K562 (cell line): ENCODE data around the gene ITPKB. TPM values are rescaled to one million over a fixed set of nuclear protein-coding genes. Genes with fewer than 3 reads are reported as not detected.

Source experiments
- ATAC-seq: fragments of 200-7000 bp; cut with Tn5 transposase; 3 replicates; pipeline ENCODE4 v1.9.1; 2020; ENCODE audit warnings: moderate library complexity
- BruUV-seq: library from RNA; stranded (reverse); fragments of 400-500 nt; replicated peaks from 2 replicates; lab custom pipeline; 2021; lab: Mats Ljungman, UMichigan
- CTCF ChIA-PET: fragments of 300-600 bp; formaldehyde crosslinking; extraction: SDS; loops from one replicate; lab custom pipeline; 2021; ENCODE audit warnings: low intra/inter-chr PET ratio; lab: Yijun Ruan, JAX
- POLR2A ChIA-PET: fragments of 300-600, 350-650 bp; sonication (Branson Sonifier 250); formaldehyde crosslinking; extraction: SDS; loops from one replicate; lab custom pipeline; 2021; ENCODE audit warnings: antibody characterized with exemption, inconsistent platforms; lab: Yijun Ruan, JAX
- DNase-seq, 4 experiments: peaks; one replicate each; pipeline versions ENCODE4 v3.0.0 to v3.0.0-alpha.2; 2011 to 2018; ENCODE audit warnings: low spot score in 3 of 4, mixed read lengths in 3 of 4; ENCODE audit errors: extremely low read depth in 1 of 4
- FAIRE-seq: peaks from 2 replicates; lab custom pipeline; 2011; peaks lifted over from hg19 to GRCh38; lab: Jason Lieb, UNC
- H2AFZ ChIP-seq: 2 replicates; pipeline ENCODE4 v1.6.0; 2011; ENCODE audit warnings: low read depth, low read length, control low read depth, inconsistent platforms
- H3K27ac ChIP-seq: fragments of 200-600 bp; 3 replicates; pipeline ENCODE4 v1.8.0; 2011; ENCODE audit warnings: low read depth, mild to moderate bottlenecking, control low read depth, inconsistent platforms, low read length, moderate library complexity, mixed read lengths; ENCODE audit errors: extremely low read depth
- H3K27me3 ChIP-seq, 2 experiments: fragments of 300-600 bp in 1 of 2; 2 replicates in 1 of 2; 3 replicates in 1 of 2; pipeline versions ENCODE4 v1.6.0 to v1.8.0; 2011; ENCODE audit warnings: inconsistent platforms in 2 of 2, low read length in 2 of 2, mild to moderate bottlenecking in 1 of 2, mixed read lengths in 1 of 2, moderate library complexity in 1 of 2; ENCODE audit not compliant: control insufficient read depth in 2 of 2, insufficient read depth in 2 of 2
- H3K36me3 ChIP-seq: fragments of 300-600 bp; 3 replicates; pipeline ENCODE4 v1.8.0; 2011; ENCODE audit warnings: mild to moderate bottlenecking, low read length, inconsistent platforms; ENCODE audit not compliant: control insufficient read depth, insufficient read depth
- H3K4me1 ChIP-seq, 2 experiments: fragments of 200-600 bp in 1 of 2; replicated peaks in 1 of 2; 2 replicates in 1 of 2; 3 replicates in 1 of 2; pipeline versions ENCODE4 v1.5.1 to v1.8.0; 2011; ENCODE audit warnings: inconsistent platforms in 2 of 2, low read length in 2 of 2, mild to moderate bottlenecking in 1 of 2, mixed read lengths in 1 of 2, moderate library complexity in 1 of 2; ENCODE audit not compliant: control insufficient read depth in 2 of 2, insufficient read depth in 2 of 2
- H3K4me2 ChIP-seq: 2 replicates; pipeline ENCODE4 v1.6.1; 2011; ENCODE audit warnings: low read length, control low read depth, inconsistent platforms, mixed read lengths; ENCODE audit not compliant: insufficient read depth
- H3K4me3 ChIP-seq: fragments of 200-600 bp; sonication (generic), shearing (Covaris generic); 2 replicates; pipeline ENCODE4 v1.5.1; 2016; ENCODE audit warnings: control low read depth, inconsistent platforms
- H3K79me2 ChIP-seq: fragments of 200-600 bp; 3 replicates; pipeline ENCODE4 v1.8.0; 2011; ENCODE audit warnings: low read length, inconsistent platforms; ENCODE audit not compliant: control insufficient read depth, insufficient read depth
- H3K9ac ChIP-seq, 2 experiments: 2 replicates each; pipeline versions ENCODE4 v1.6.0 to v1.6.1; 2011; ENCODE audit warnings: low read depth in 2 of 2, low read length in 2 of 2, control low read depth in 1 of 2, inconsistent platforms in 1 of 2, mild to moderate bottlenecking in 1 of 2, mixed read lengths in 1 of 2; ENCODE audit not compliant: insufficient read depth in 1 of 2
- H3K9me1 ChIP-seq: one replicate; pipeline ENCODE4 v1.6.0; 2011; ENCODE audit warnings: inconsistent platforms, mild to moderate bottlenecking, low read length, moderate library complexity; ENCODE audit not compliant: control insufficient read depth, insufficient read depth
- H3K9me3 ChIP-seq: replicated peaks from 2 replicates; pipeline ENCODE4 v1.5.1; 2011; ENCODE audit warnings: low read depth, low read length, inconsistent platforms; ENCODE audit not compliant: control insufficient read depth, insufficient read depth
- H4K20me1 ChIP-seq: replicated peaks from 2 replicates; pipeline ENCODE4 v1.6.1; 2011; ENCODE audit warnings: low read length, inconsistent platforms, mixed read lengths; ENCODE audit not compliant: control insufficient read depth, insufficient read depth
- ADNP ChIP-seq: fragments of 200-800 bp; sonication (Bioruptor generic); IDR thresholded peaks from 2 replicates; pipeline ENCODE4 v1.6.1; 2016; ENCODE audit warnings: missing genetic modification characterization, missing compliant biosample characterization
- ATF4 ChIP-seq: fragments of 450-650 bp; formaldehyde crosslinking; IDR thresholded peaks from 2 replicates; pipeline ENCODE4 v1.4.0; 2022; ENCODE audit warnings: mild to moderate bottlenecking, moderate library complexity
- CHD1 ChIP-seq: fragments of 200-600 bp; sonication (generic); IDR thresholded peaks from one replicate; pipeline ENCODE4 v1.6.1; 2012; ENCODE audit warnings: mild to moderate bottlenecking, moderate library complexity, low read length, inconsistent platforms
- GABPB2 ChIP-seq: fragments of 250-450 bp; sonication (Bioruptor Pico); conservative IDR thresholded peaks from 2 replicates; pipeline ENCODE4 v1.5.1; 2021; ENCODE audit warnings: mild to moderate bottlenecking
- HNRNPH1 ChIP-seq: fragments of 200-400 bp; formaldehyde crosslinking; optimal IDR thresholded peaks from 2 replicates; pipeline ENCODE3; 2017; ENCODE audit warnings: low read depth, mild to moderate bottlenecking, low read length, moderate library complexity
- NR0B1 ChIP-seq: fragments of 450-650 bp; IDR thresholded peaks from one replicate; pipeline ENCODE4 v1.6.1; 2018; ENCODE audit warnings: mild to moderate bottlenecking, moderate library complexity; ENCODE audit not compliant: partially characterized antibody
- PCBP2 ChIP-seq: fragments of 200-400 bp; formaldehyde crosslinking; IDR thresholded peaks from 2 replicates; pipeline ENCODE4 v1.6.1; 2018; ENCODE audit warnings: low read length, low read depth, mild to moderate bottlenecking, moderate library complexity; ENCODE audit not compliant: poor library complexity, severe bottlenecking
- SMAD3 ChIP-seq: fragments of 450-650 bp; formaldehyde crosslinking; conservative IDR thresholded peaks from 2 replicates; pipeline ENCODE4 v1.4.0; 2020; ENCODE audit warnings: mild to moderate bottlenecking
- ZNF253 ChIP-seq: fragments of 250-450 bp; sonication (Bioruptor Pico); conservative IDR thresholded peaks from 2 replicates; pipeline ENCODE4 v1.6.1; 2021; ENCODE audit warnings: mild to moderate bottlenecking
- ZZZ3 ChIP-seq: fragments of 450-650 bp; IDR thresholded peaks from 2 replicates; pipeline ENCODE4 v1.6.1; 2016; ENCODE audit warnings: antibody characterized with exemption, mild to moderate bottlenecking, moderate library complexity
- WGBS: fragments of 100-300 bp; shearing (Covaris generic); methylation state at CpG from one replicate; pipeline ENCODE4 v1.1.6; 2016; ENCODE audit warnings: low coverage, mixed read lengths; ENCODE audit not compliant: insufficient coverage; ENCODE audit errors: missing lambda C conversion rate; 5-methylcytosine and 5-hydroxymethylcytosine counted together
- in situ Hi-C: fragments of 300-500 bp; cut with MboI; formaldehyde crosslinking; loops from 4 replicates; pipeline ENCODE4 v1.15.0; 2018; ENCODE audit warnings: inconsistent platforms, mixed read lengths
- intact Hi-C: fragments of 100-400 bp; cut with micrococcal nuclease; formaldehyde crosslinking; loops from 2 replicates; pipeline ENCODE4 v1.14.2; 2022
- polyA plus RNA-seq, 8 experiments: library from polyadenylated mRNA; depleted of rRNA in 4 of 8; stranded (reverse) in 5 of 8; unstranded in 3 of 8; fragments of >200 nt; fragmentation: Nextera tagmentation in 2 of 8; fragmentation: Illumina TruSeq in 1 of 8; extraction: Ambion mirVana in 2 of 8; extraction: Trizol in 1 of 8; gene quantifications; 2 replicates each; pipeline versions ENCODE4 v1.2.1 to v1.2.3, GENCODE V29; 2011 to 2014; ENCODE audit warnings: inconsistent platforms in 1 of 8, missing spikeins in 1 of 8
- total RNA-seq, 7 experiments: library from RNA; depleted of rRNA in 6 of 7; stranded (reverse); fragments of >200 nt in 6 of 7; fragmentation: Illumina TruSeq in 2 of 7; extraction: Trizol in 2 of 7; gene quantifications; 2 replicates each; pipeline versions ENCODE4 v1.2.1 to v1.2.3, GENCODE V29; 2011 to 2021; ENCODE audit warnings: low replicate concordance in 1 of 7
- TF ChIP-seq, protein P1 (sequence below), 2 experiments: fragments of 450-650 bp; conservative IDR thresholded peaks; 2 replicates each; pipeline ENCODE4 v1.6.1; 2017; ENCODE audit warnings: mild to moderate bottlenecking in 2 of 2, moderate library complexity in 2 of 2

The ITPKB gene
- total and polyA plus RNA-seq, 9 of the 15 experiments (the other 6 are each of a cell fraction or from before 2014, with no cell fraction given), result 0.01 to 0.22 TPM; not detected in 7

- no peak overlapping the region for H3K9ac ChIP-seq
- no peak for FAIRE-seq
- no peak for ATAC-seq
- no peaks in the 10 kb centered on the region for H3K9me3 ChIP-seq
- H3K4me3 ChIP-seq, result no peak overlapping the region
- no peaks in the 10 kb centered on the region for H3K9me1 ChIP-seq
- intact Hi-C loops (no loop called here), in situ Hi-C loops (no loop called here)
- H3K27ac ChIP-seq, result no peak overlapping the region
- no peaks in the 10 kb centered on the region for H3K79me2 ChIP-seq
- TF ChIP-seq ZNF253 (CRISPR knock-in tag) (no peak), ADNP (tag) (no peak), ATF4 (CRISPR knock-in tag) (no peak), SMAD3 (CRISPR knock-in tag) (no peak), CHD1 (no peak), GABPB2 (CRISPR knock-in tag) (no peak), NR0B1 (no peak), ZZZ3 (no peak), HNRNPH1 (no peak), PCBP2 (no peak)
- TF ChIP-seq, protein P1, sequence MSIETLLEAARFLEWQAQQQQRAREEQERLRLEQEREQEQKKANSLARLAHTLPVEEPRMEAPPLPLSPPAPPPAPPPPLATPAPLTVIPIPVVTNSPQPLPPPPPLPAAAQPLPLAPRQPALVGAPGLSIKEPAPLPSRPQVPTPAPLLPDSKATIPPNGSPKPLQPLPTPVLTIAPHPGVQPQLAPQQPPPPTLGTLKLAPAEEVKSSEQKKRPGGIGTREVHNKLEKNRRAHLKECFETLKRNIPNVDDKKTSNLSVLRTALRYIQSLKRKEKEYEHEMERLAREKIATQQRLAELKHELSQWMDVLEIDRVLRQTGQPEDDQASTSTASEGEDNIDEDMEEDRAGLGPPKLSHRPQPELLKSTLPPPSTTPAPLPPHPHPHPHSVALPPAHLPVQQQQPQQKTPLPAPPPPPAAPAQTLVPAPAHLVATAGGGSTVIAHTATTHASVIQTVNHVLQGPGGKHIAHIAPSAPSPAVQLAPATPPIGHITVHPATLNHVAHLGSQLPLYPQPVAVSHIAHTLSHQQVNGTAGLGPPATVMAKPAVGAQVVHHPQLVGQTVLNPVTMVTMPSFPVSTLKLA (conservative IDR thresholded peaks at IDR 0.05), result no peak
- H3K4me2 ChIP-seq, result no peak overlapping the region
- H4K20me1 ChIP-seq, result no peaks in the 10 kb centered on the region
- H3K36me3 ChIP-seq, result no peaks in the 10 kb centered on the region
- peaks cover 48 to 61% of the 10 kb centered on the region in 2 experiments for H3K27me3 ChIP-seq
- H3K4me1 ChIP-seq, result no peaks in the 10 kb centered on the region
- no peak for DNase-seq
- BruUV-seq, result no TSS peak
- ChIA-PET POLR2A (interaction anchor here (0.9 to 1.6 kb wide), 5 partner anchors 9 to 17 kb away, joined by 3 to 6 read pairs (median 3); no protein-coding TSS in a partner anchor), CTCF (interaction anchor here (0.6 kb wide), 1 partner anchor 55 kb away, joined by 3 read pairs; no protein-coding TSS in a partner anchor)
- 0% methylated on average over 2 of the region's 2 CpGs for WGBS
- no peak overlapping the region for H2AFZ ChIP-seq
Observed at GRCh38 chr1:226687426-226687825, 51.7 kb downstream of the ITPKB start.
